GM23338 (cell line): ENCODE data around the gene AQP1. TPM values are rescaled to one million over a fixed set of nuclear protein-coding genes. Genes with fewer than 3 reads are reported as not detected.

Experiments used
- ATAC-seq: fragments of 200-7000 bp; cut with Tn5 transposase; 3 replicates; pipeline ENCODE4 v1.9.1; 2020
- DNase-seq: peaks from one replicate; pipeline ENCODE4 v3.0.0-alpha.2; 2015; ENCODE audit warnings: low spot score
- H2AFZ ChIP-seq: fragments of 200-600 bp; sonication (generic); 2 replicates; pipeline ENCODE4 v1.8.0; 2016; ENCODE audit warnings: antibody characterized with exemption, mild to moderate bottlenecking, moderate library complexity
- H3F3A ChIP-seq: fragments of 200-600 bp; sonication (generic); replicated peaks from 2 replicates; pipeline ENCODE4 v1.8.0; 2017; ENCODE audit warnings: antibody characterized with exemption, mixed run types, low read depth
- H3K27ac ChIP-seq: fragments of 200-600 bp; sonication (generic); 2 replicates; pipeline ENCODE4 v1.6.1; 2016; ENCODE audit warnings: low read depth
- H3K27me3 ChIP-seq: fragments of 200-600 bp; sonication (generic); 2 replicates; pipeline ENCODE4 v1.8.0; 2016; ENCODE audit warnings: mild to moderate bottlenecking, mixed run types, moderate library complexity; ENCODE audit not compliant: insufficient read depth
- H3K36me3 ChIP-seq: fragments of 200-600 bp; sonication (generic); 2 replicates; pipeline ENCODE4 v1.8.0; 2016; ENCODE audit warnings: mild to moderate bottlenecking; ENCODE audit not compliant: insufficient read depth
- H3K4me1 ChIP-seq: fragments of 200-600 bp; sonication (generic); 2 replicates; pipeline ENCODE4 v1.8.0; 2016; ENCODE audit warnings: mild to moderate bottlenecking, moderate library complexity; ENCODE audit not compliant: insufficient read depth
- H3K4me2 ChIP-seq: fragments of 200-600 bp; sonication (generic); 2 replicates; pipeline ENCODE4 v1.7.1; 2017; ENCODE audit warnings: mixed run types
- H3K4me3 ChIP-seq: fragments of 200-600 bp; sonication (generic); 2 replicates; pipeline ENCODE4 v1.6.1; 2016; ENCODE audit warnings: mixed run types
- H3K79me2 ChIP-seq: fragments of 200-600 bp; sonication (generic); replicated peaks from 2 replicates; pipeline ENCODE4 v1.8.0; 2017; ENCODE audit warnings: mild to moderate bottlenecking; ENCODE audit not compliant: insufficient read depth
- H3K9me2 ChIP-seq: fragments of 200-600 bp; sonication (generic); 2 replicates; pipeline ENCODE4 v1.8.0; 2017; ENCODE audit not compliant: insufficient read depth
- H4K20me1 ChIP-seq: fragments of 200-600 bp; sonication (generic); replicated peaks from 2 replicates; pipeline ENCODE4 v1.8.0; 2017; ENCODE audit warnings: mild to moderate bottlenecking; ENCODE audit not compliant: insufficient read depth
- H3K27ac Mint-ChIP-seq: 2 replicates; pipeline ENCODE4 v1.8.0; 2020; ENCODE audit warnings: inconsistent platforms, mild to moderate bottlenecking, moderate library complexity, mixed read lengths
- H3K27me3 Mint-ChIP-seq: 3 replicates; pipeline ENCODE4 v1.8.0; 2022; ENCODE audit warnings: low read depth, mild to moderate bottlenecking, moderate library complexity, mixed read lengths, inconsistent platforms; ENCODE audit not compliant: insufficient read depth, poor library complexity
- H3K36me3 Mint-ChIP-seq: 3 replicates; pipeline ENCODE4 v1.8.0; 2021; ENCODE audit warnings: low read depth, mild to moderate bottlenecking, inconsistent platforms, moderate library complexity, mixed read lengths
- H3K4me1 Mint-ChIP-seq: 3 replicates; pipeline ENCODE4 v1.8.0; 2020; ENCODE audit warnings: mild to moderate bottlenecking, inconsistent platforms, mixed read lengths
- H3K4me3 Mint-ChIP-seq: 3 replicates; pipeline ENCODE4 v1.8.0; 2021; ENCODE audit warnings: moderate library complexity, mild to moderate bottlenecking, inconsistent platforms, mixed read lengths
- H3K9me3 Mint-ChIP-seq: 3 replicates; pipeline ENCODE4 v1.8.0; 2020; ENCODE audit warnings: moderate library complexity, mild to moderate bottlenecking, inconsistent platforms, mixed read lengths
- CREB1 ChIP-seq: fragments of 250-450 bp; sonication (Bioruptor Pico); IDR thresholded peaks from 2 replicates; pipeline ENCODE4 v1.5.0; 2020; ENCODE audit warnings: low read depth, mild to moderate bottlenecking, moderate library complexity
- CTCF ChIP-seq, 2 experiments: fragments of 200-600 bp in 1 of 2; sonication (generic) in 1 of 2; conservative IDR thresholded peaks; 2 replicates each; pipeline versions ENCODE4 v1.5.1 to v1.6.1; 2016 to 2017; ENCODE audit warnings: antibody characterized with exemption in 2 of 2, low read depth in 2 of 2, mild to moderate bottlenecking in 2 of 2, moderate library complexity in 1 of 2
- ETS1 ChIP-seq: IDR thresholded peaks from 2 replicates; pipeline ENCODE4 v1.6.1; 2016; ENCODE audit warnings: antibody characterized with exemption
- EZH2 ChIP-seq: fragments of 200-600 bp; sonication (generic); IDR thresholded peaks from one replicate; pipeline ENCODE4 v1.8.0; 2017; ENCODE audit warnings: antibody characterized with exemption, mild to moderate bottlenecking, low read depth; ENCODE audit not compliant: unreplicated experiment
- EZH2phosphoT487 ChIP-seq: fragments of 200-600 bp; sonication (generic); IDR thresholded peaks from one replicate; pipeline ENCODE4 v1.8.1; 2018; ENCODE audit warnings: antibody characterized with exemption; ENCODE audit not compliant: unreplicated experiment
- JUNB ChIP-seq: IDR thresholded peaks from one replicate; pipeline ENCODE4 v1.6.1; 2016; ENCODE audit warnings: antibody characterized with exemption; ENCODE audit not compliant: unreplicated experiment
- STAT1 ChIP-seq: IDR thresholded peaks from one replicate; pipeline ENCODE4 v1.6.1; 2016; ENCODE audit warnings: antibody characterized with exemption; ENCODE audit not compliant: unreplicated experiment
- ZNF114 ChIP-seq: fragments of 250-450 bp; sonication (Bioruptor Pico); IDR thresholded peaks from 2 replicates; pipeline ENCODE4 v1.5.0; 2020; ENCODE audit warnings: mild to moderate bottlenecking, moderate library complexity
- ZNF331 ChIP-seq: fragments of 250-450 bp; sonication (Bioruptor Pico); IDR thresholded peaks from 2 replicates; pipeline ENCODE4 v1.5.0; 2020; ENCODE audit warnings: low read depth, mild to moderate bottlenecking, moderate library complexity
- ZNF462 ChIP-seq: fragments of 250-450 bp; sonication (Bioruptor Pico); IDR thresholded peaks from 2 replicates; pipeline ENCODE4 v1.5.0; 2020; ENCODE audit warnings: mild to moderate bottlenecking, moderate library complexity
- polyA plus RNA-seq: library from polyadenylated mRNA; unstranded; fragments of >200 nt; fragmentation: Nextera tagmentation; extraction: Ambion mirVana; gene quantifications from 2 replicates; pipeline ENCODE4 v1.2.1, GENCODE V29; 2016
- total RNA-seq: library from RNA; depleted of rRNA; stranded (reverse); fragments of >200 nt; shearing (Covaris generic); gene quantifications from 2 replicates; pipeline ENCODE4 v1.2.3, GENCODE V29; 2014

The AQP1 gene
- total and polyA plus RNA-seq, 2 experiments from 2014 or later: 0.28 TPM; not detected in 1

- TF ChIP-seq CTCF (conservative IDR thresholded peaks at IDR 0.05; ENCODE audit: low read depth in 2 of 2): no peak
- TF ChIP-seq EZH2phosphoT487: no peak
Observed at GRCh38 chr7:30927040-30927439, 15.4 kb downstream of the AQP1 start (continued).

GRCh38 chr7:30927559-30927958, 15.9 kb downstream of the AQP1 start:
- Histone ChIP-seq H2AFZ (no peak overlapping the region), H3K36me3 (no peaks in the 10 kb centered on the region), H3K79me2 (no peaks in the 10 kb centered on the region), H3K4me1 (no peaks in the 10 kb centered on the region), H3F3A (no peaks in the 10 kb centered on the region), H3K27ac (no peak overlapping the region), H3K9me2 (peaks cover 6% of the 10 kb centered on the region; the same call in 1 of the 2 replicates), H4K20me1 (no peaks in the 10 kb centered on the region), H3K4me2 (no peak overlapping the region), H3K4me3 (no peak overlapping the region), H3K27me3 (no peaks in the 10 kb centered on the region)
- no peak overlapping the region for H3K27ac Mint-ChIP-seq
- H3K4me1 Mint-ChIP-seq: no peaks in the 10 kb centered on the region
- ATAC-seq (no peak), DNase-seq (no peak)
- H3K9me3 Mint-ChIP-seq: no peaks in the 10 kb centered on the region
- no peak overlapping the region for H3K4me3 Mint-ChIP-seq
- peaks cover 11% of the 10 kb centered on the region for H3K27me3 Mint-ChIP-seq
- H3K36me3 Mint-ChIP-seq: no peaks in the 10 kb centered on the region
- TF ChIP-seq ZNF462 (CRISPR knock-in tag) (no peak), EZH2 (no peak), ZNF114 (CRISPR knock-in tag) (no peak), CTCF (conservative IDR thresholded peaks at IDR 0.05; ENCODE audit: low read depth in 2 of 2) (no peak), CREB1 (no peak), JUNB (no peak), EZH2phosphoT487 (no peak), ETS1 (no peak), ZNF331 (CRISPR knock-in tag) (no peak), STAT1 (no peak)
